ENCODE results near the gene PLD6. TPM values are rescaled to one million over a fixed set of nuclear protein-coding genes. Genes with fewer than 3 reads are reported as not detected.

PLD6 gene
- total RNA-seq, 1 experiment from 2014 or later = 11.6 TPM

- no peak overlapping the region for H3K9ac ChIP-seq (ENCODE audit: low read length)
- TF ChIP-seq EZH2phosphoT487 (IDR thresholded peaks at IDR 0.05; ENCODE audit: borderline replicate concordance, low read length) (no peak), EZH2 (IDR thresholded peaks at IDR 0.05; ENCODE audit: low read length, unreplicated experiment) (no peak)
- TF ChIP-seq, protein P1, sequence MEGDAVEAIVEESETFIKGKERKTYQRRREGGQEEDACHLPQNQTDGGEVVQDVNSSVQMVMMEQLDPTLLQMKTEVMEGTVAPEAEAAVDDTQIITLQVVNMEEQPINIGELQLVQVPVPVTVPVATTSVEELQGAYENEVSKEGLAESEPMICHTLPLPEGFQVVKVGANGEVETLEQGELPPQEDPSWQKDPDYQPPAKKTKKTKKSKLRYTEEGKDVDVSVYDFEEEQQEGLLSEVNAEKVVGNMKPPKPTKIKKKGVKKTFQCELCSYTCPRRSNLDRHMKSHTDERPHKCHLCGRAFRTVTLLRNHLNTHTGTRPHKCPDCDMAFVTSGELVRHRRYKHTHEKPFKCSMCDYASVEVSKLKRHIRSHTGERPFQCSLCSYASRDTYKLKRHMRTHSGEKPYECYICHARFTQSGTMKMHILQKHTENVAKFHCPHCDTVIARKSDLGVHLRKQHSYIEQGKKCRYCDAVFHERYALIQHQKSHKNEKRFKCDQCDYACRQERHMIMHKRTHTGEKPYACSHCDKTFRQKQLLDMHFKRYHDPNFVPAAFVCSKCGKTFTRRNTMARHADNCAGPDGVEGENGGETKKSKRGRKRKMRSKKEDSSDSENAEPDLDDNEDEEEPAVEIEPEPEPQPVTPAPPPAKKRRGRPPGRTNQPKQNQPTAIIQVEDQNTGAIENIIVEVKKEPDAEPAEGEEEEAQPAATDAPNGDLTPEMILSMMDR (conservative IDR thresholded peaks at IDR 0.05; ENCODE audit: low read depth, low read length) = no peak
- H3K9me2 ChIP-seq (replicated peaks; ENCODE audit: low read length) = no peaks in the 10 kb centered on the region
- H3F3A ChIP-seq (ENCODE audit: low read length, unreplicated experiment) = peaks cover 17% of the 10 kb centered on the region
- H3K79me2 ChIP-seq (ENCODE audit: low read length) = peaks cover 26% of the 10 kb centered on the region
- H3K36me3 ChIP-seq (ENCODE audit: low read depth, low read length) = peaks cover 4% of the 10 kb centered on the region; the same call in 1 of the 2 replicates
- H3K27me3 ChIP-seq (ENCODE audit: low read length) = no peaks in the 10 kb centered on the region
- no peak overlapping the region for H2AFZ ChIP-seq (ENCODE audit: low read length)
- H3K27ac ChIP-seq (ENCODE audit: low read length) = no peak overlapping the region
- ChIA-PET POLR2A (ENCODE audit: unreplicated experiment) (no interaction called here), CTCF (no interaction called here)
- DNase-seq = no peak
- intact Hi-C loops (cut with micrococcal nuclease) = no loop called here
- ATAC-seq = no peak
- no peaks in the 10 kb centered on the region for H4K20me1 ChIP-seq (ENCODE audit: low read length)
- H3K4me1 ChIP-seq (ENCODE audit: insufficient read depth, low read length) = peaks cover 25% of the 10 kb centered on the region
- no peak overlapping the region for H3K4me3 ChIP-seq (ENCODE audit: low read length)
- H3K4me2 ChIP-seq (ENCODE audit: low read length) = no peak overlapping the region
- no TSS peak for BruUV-seq (replicated peaks)
- H3K9me3 ChIP-seq (ENCODE audit: low read length) = no peaks in the 10 kb centered on the region
Observed at GRCh38 chr17:17207998-17208397, 1.9 kb upstream of the PLD6 start.

DNA sequence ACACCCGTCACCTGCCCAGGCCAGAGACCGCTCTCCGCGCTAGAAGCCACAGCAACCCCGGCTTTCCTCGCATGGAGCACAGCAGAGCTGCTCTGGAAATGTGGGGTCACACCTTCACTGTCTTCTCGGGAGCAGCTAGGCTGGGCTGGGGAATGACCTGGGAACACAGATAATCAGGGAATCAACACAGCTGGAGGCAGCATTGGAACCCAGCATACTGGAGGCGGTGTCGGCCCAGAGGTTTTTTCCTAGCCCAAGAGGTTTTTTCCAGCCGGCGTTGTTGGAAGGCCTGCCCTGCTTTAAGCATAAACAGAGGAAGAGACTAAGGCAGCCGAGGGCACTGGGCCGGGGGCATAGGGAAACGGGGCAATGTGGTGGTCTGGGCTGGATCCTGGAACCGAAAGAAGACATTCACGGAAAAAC, 791 bp upstream of the PLD6 start:
- Histone ChIP-seq H3K9ac (ENCODE audit: low read length) (no peak overlapping the region), H3K27me3 (ENCODE audit: low read length) (no peaks in the 10 kb centered on the region), H3K27ac (ENCODE audit: low read length) (no peak overlapping the region), H3K9me3 (ENCODE audit: low read length) (no peaks in the 10 kb centered on the region), H2AFZ (ENCODE audit: low read length) (peak overlapping the region; percentile 43; the same call in 1 of the 2 replicates), H3K4me1 (ENCODE audit: insufficient read depth, low read length) (peaks cover 25% of the 10 kb centered on the region), H3K36me3 (ENCODE audit: low read depth, low read length) (peaks cover 4% of the 10 kb centered on the region; the same call in 1 of the 2 replicates), H3F3A (ENCODE audit: low read length, unreplicated experiment) (peaks cover 17% of the 10 kb centered on the region), H3K4me3 (ENCODE audit: low read length) (no peak overlapping the region), H3K79me2 (ENCODE audit: low read length) (peaks cover 36% of the 10 kb centered on the region), H4K20me1 (ENCODE audit: low read length) (no peaks in the 10 kb centered on the region), H3K9me2 (replicated peaks; ENCODE audit: low read length) (no peaks in the 10 kb centered on the region), H3K4me2 (ENCODE audit: low read length) (no peak overlapping the region)
- no peak for TF ChIP-seq EZH2 (IDR thresholded peaks at IDR 0.05; ENCODE audit: low read length, unreplicated experiment)
- TF ChIP-seq, protein P1 (conservative IDR thresholded peaks at IDR 0.05; ENCODE audit: low read depth, low read length) = no peak
- intact Hi-C loops (cut with micrococcal nuclease) = no loop called here
- ATAC-seq (no peak), DNase-seq (no peak)
- ChIA-PET POLR2A (ENCODE audit: unreplicated experiment) (no interaction called here), CTCF (no interaction called here)
- BruUV-seq (replicated peaks) = no TSS peak

DNA sequence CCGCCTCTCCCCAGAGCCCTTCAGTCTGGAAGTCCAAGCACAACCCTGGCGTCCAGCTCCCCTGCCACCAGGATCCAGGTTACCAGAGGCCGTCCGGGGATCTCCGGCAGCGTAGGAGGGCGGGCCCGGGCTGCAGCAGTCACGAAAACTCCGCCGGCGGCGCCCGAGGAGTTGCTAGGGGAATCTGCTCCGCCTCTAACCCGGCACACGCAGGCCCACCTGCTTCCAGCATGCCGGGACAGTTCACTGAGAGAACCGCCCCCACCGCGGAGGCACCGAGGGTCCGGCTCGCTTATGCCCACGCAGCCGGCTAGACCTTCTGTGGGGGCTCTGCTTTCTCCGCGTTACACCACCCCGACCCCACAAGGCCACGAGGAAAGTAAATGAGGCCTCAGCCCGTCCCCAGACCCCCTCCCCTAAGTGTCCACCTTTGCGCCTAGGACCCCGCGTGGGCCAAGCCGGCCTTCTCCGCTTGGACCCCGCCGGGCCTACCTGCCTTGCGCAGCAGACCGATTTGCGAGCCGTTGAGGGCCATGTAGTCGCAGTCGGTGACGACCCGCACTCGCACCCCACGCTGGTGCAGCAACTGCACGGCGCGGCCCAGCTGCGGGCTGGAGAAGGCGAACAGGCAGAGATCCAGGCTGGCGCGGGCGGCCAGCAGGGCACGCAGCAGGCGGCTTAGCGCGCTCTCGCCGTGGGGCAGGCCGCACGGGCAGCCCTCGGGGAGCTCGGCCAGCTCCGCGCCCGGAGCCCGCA, 587 bp downstream of the PLD6 start:
- BruUV-seq (replicated peaks) = TSS peak; percentile 29
- intact Hi-C loops (cut with micrococcal nuclease) = no loop called here

More for the DNA sequence above, 587 bp downstream of the PLD6 start:
- peak overlapping the region; percentile 72 for H3K4me3 ChIP-seq (ENCODE audit: low read length)
- ChIA-PET POLR2A (ENCODE audit: unreplicated experiment) (no interaction called here), CTCF (no interaction called here)
- H3K4me1 ChIP-seq (ENCODE audit: insufficient read depth, low read length) = peaks cover 25% of the 10 kb centered on the region
- peaks cover 8% of the 10 kb centered on the region; the same call in 1 of the 2 replicates for H3K36me3 ChIP-seq (ENCODE audit: low read depth, low read length)
- no peak for TF ChIP-seq EZH2 (IDR thresholded peaks at IDR 0.05; ENCODE audit: low read length, unreplicated experiment)
- TF ChIP-seq, protein P1 (conservative IDR thresholded peaks at IDR 0.05; ENCODE audit: low read depth, low read length) = no peak
- TF ChIP-seq EZH2phosphoT487 (IDR thresholded peaks at IDR 0.05; ENCODE audit: borderline replicate concordance, low read length) = no peak
- peak overlapping the region; percentile 66 for H3K9ac ChIP-seq (ENCODE audit: low read length)
- H3K79me2 ChIP-seq (ENCODE audit: low read length) = peaks cover 36% of the 10 kb centered on the region
- no peaks in the 10 kb centered on the region for H3K9me3 ChIP-seq (ENCODE audit: low read length)
- H2AFZ ChIP-seq (ENCODE audit: low read length) = peak overlapping the region; percentile 84
- no peaks in the 10 kb centered on the region for H3K27me3 ChIP-seq (ENCODE audit: low read length)
- H3K27ac ChIP-seq (ENCODE audit: low read length) = peak overlapping the region; percentile 4; the same call in 1 of the 2 replicates
- H3K4me2 ChIP-seq (ENCODE audit: low read length) = peak overlapping the region; percentile 99
- DNase-seq (peak; percentile 71), ATAC-seq (peak; percentile 66)
- H3F3A ChIP-seq (ENCODE audit: low read length, unreplicated experiment) = peaks cover 17% of the 10 kb centered on the region
- no peaks in the 10 kb centered on the region for H4K20me1 ChIP-seq (ENCODE audit: low read length)
- no peaks in the 10 kb centered on the region for H3K9me2 ChIP-seq (replicated peaks; ENCODE audit: low read length)

Measured in PC-3 (cell line).